ENCODE measurements around the gene EFNB2.

GRCh38 chr13:106570299-106570852, 34.9 kb upstream of the EFNB2 start:
- no peak for TF ChIP-seq EZH2 (IDR thresholded peaks at IDR 0.05; ENCODE audit: borderline replicate concordance, low read depth, low read length)
- TF ChIP-seq KAT8 (IDR thresholded peaks at IDR 0.05; ENCODE audit: low read depth) = no peak
- TF ChIP-seq ELF1 (tag; IDR thresholded peaks at IDR 0.05) = peak; percentile 51
- no peak for TF ChIP-seq ZNF23 (CRISPR knock-in tag; IDR thresholded peaks at IDR 0.05)
- TF ChIP-seq GTF2F1 (IDR thresholded peaks at IDR 0.05; ENCODE audit: low read depth, low read length) = no peak
- TF ChIP-seq TCF7L2 (IDR thresholded peaks at IDR 0.05; ENCODE audit: low read depth, low read length) = no peak
- no peak for TF ChIP-seq ZNF282 (CRISPR knock-in tag; IDR thresholded peaks at IDR 0.05)
- TF ChIP-seq, protein P1, sequence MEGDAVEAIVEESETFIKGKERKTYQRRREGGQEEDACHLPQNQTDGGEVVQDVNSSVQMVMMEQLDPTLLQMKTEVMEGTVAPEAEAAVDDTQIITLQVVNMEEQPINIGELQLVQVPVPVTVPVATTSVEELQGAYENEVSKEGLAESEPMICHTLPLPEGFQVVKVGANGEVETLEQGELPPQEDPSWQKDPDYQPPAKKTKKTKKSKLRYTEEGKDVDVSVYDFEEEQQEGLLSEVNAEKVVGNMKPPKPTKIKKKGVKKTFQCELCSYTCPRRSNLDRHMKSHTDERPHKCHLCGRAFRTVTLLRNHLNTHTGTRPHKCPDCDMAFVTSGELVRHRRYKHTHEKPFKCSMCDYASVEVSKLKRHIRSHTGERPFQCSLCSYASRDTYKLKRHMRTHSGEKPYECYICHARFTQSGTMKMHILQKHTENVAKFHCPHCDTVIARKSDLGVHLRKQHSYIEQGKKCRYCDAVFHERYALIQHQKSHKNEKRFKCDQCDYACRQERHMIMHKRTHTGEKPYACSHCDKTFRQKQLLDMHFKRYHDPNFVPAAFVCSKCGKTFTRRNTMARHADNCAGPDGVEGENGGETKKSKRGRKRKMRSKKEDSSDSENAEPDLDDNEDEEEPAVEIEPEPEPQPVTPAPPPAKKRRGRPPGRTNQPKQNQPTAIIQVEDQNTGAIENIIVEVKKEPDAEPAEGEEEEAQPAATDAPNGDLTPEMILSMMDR (IDR thresholded peaks at IDR 0.05 in 2 of 3, conservative IDR thresholded peaks at IDR 0.05 in 1 of 3; ENCODE audit: insufficient read depth in 2 of 3, low read depth in 1 of 3, low read length in 3 of 3) = no peak
- no peak for TF ChIP-seq MEF2D (tag; conservative IDR thresholded peaks at IDR 0.05; ENCODE audit: low read depth)
- peak; percentile 45; the same call in 1 of the 2 replicates for TF ChIP-seq CREM (IDR thresholded peaks at IDR 0.05; ENCODE audit: low read depth)
- no peak for TF ChIP-seq MYC (IDR thresholded peaks at IDR 0.05; ENCODE audit: low read depth, low read length)
- no peak for TF ChIP-seq MYC (CRISPR knock-in tag; IDR thresholded peaks at IDR 0.05; ENCODE audit: borderline replicate concordance, low read depth)
- no peak for TF ChIP-seq MYNN (IDR thresholded peaks at IDR 0.05)
- TF ChIP-seq MYNN (CRISPR knock-in tag; IDR thresholded peaks at IDR 0.05) = no peak
- no peak for TF ChIP-seq ZNF143 (CRISPR knock-in tag; IDR thresholded peaks at IDR 0.05)

Data from K562 (cell line).